ENCODE results near the gene HDAC9. TPM values are rescaled to one million over a fixed set of nuclear protein-coding genes. Genes with fewer than 3 reads are reported as not detected.

The HDAC9 gene
- total and polyA plus RNA-seq, 2 experiments from 2014 or later = 32.7 to 101 TPM

- Histone ChIP-seq H3K4me1 (ENCODE audit: low read depth) (peaks cover 2% of the 10 kb centered on the region), H3K4me3 (no peak overlapping the region), H3K27ac (no peak overlapping the region), H3K36me3 (no peaks in the 10 kb centered on the region), H3K27me3 (no peaks in the 10 kb centered on the region), H3K9me3 (ENCODE audit: low read depth) (no peaks in the 10 kb centered on the region)
- DNase-seq (ENCODE audit: low read depth in 1 of 2, low spot score in 1 of 2) = no peak
- TF ChIP-seq CTCF (IDR thresholded peaks at IDR 0.05; ENCODE audit: low read depth, low read length) = no peak
Observed at GRCh38 chr7:18468795-18469194, 26.8 kb upstream of the HDAC9 start.

- no peaks in the 10 kb centered on the region for H3K9me3 ChIP-seq (ENCODE audit: low read depth)
- H3K27me3 ChIP-seq = no peaks in the 10 kb centered on the region
- no peak overlapping the region for H3K27ac ChIP-seq
- TF ChIP-seq CTCF (IDR thresholded peaks at IDR 0.05; ENCODE audit: low read depth, low read length) = no peak
- no peaks in the 10 kb centered on the region for H3K36me3 ChIP-seq
- peaks cover 3% of the 10 kb centered on the region for H3K4me1 ChIP-seq (ENCODE audit: low read depth)
- H3K4me3 ChIP-seq = no peak overlapping the region
- DNase-seq (ENCODE audit: low read depth in 1 of 2, low spot score in 1 of 2) = no peak
Observed at GRCh38 chr7:18469316-18469715, 26.2 kb upstream of the HDAC9 start.

GRCh38 chr7:18471476-18472160, 23.9 kb upstream of the HDAC9 start:
- H3K27ac ChIP-seq = no peak overlapping the region
- no peaks in the 10 kb centered on the region for H3K36me3 ChIP-seq
- H3K4me3 ChIP-seq = no peak overlapping the region
- peaks cover 3% of the 10 kb centered on the region for H3K4me1 ChIP-seq (ENCODE audit: low read depth)
- TF ChIP-seq CTCF (IDR thresholded peaks at IDR 0.05; ENCODE audit: low read depth, low read length) = no peak
- no peak for DNase-seq (ENCODE audit: low read depth in 1 of 2, low spot score in 1 of 2)
- H3K27me3 ChIP-seq = no peaks in the 10 kb centered on the region
- no peaks in the 10 kb centered on the region for H3K9me3 ChIP-seq (ENCODE audit: low read depth)

- Histone ChIP-seq H3K27me3 (no peaks in the 10 kb centered on the region), H3K9me3 (ENCODE audit: low read depth) (no peaks in the 10 kb centered on the region), H3K4me3 (no peak overlapping the region), H3K36me3 (no peaks in the 10 kb centered on the region), H3K4me1 (ENCODE audit: low read depth) (peaks cover 3% of the 10 kb centered on the region), H3K27ac (no peak overlapping the region)
- TF ChIP-seq CTCF (IDR thresholded peaks at IDR 0.05; ENCODE audit: low read depth, low read length) = no peak
- DNase-seq (ENCODE audit: low read depth in 1 of 2, low spot score in 1 of 2) = no peak
Observed at GRCh38 chr7:18472161-18472483, 23.4 kb upstream of the HDAC9 start.

GRCh38 chr7:18473119-18473518, 22.4 kb upstream of the HDAC9 start:
- no peaks in the 10 kb centered on the region for H3K9me3 ChIP-seq (ENCODE audit: low read depth)
- no peak overlapping the region for H3K27ac ChIP-seq
- no peaks in the 10 kb centered on the region for H3K36me3 ChIP-seq
- no peaks in the 10 kb centered on the region for H3K27me3 ChIP-seq
- peaks cover 3% of the 10 kb centered on the region for H3K4me1 ChIP-seq (ENCODE audit: low read depth)
- no peak for DNase-seq (ENCODE audit: low read depth in 1 of 2, low spot score in 1 of 2)
- H3K4me3 ChIP-seq = no peak overlapping the region
- no peak for TF ChIP-seq CTCF (IDR thresholded peaks at IDR 0.05; ENCODE audit: low read depth, low read length)
